CD4-positive, alpha-beta T cell treated with Interferon gamma for 1 hour (primary cell): ENCODE results near the gene NADK2.
"Not testable (repeated sequence)": the region's sequence is repeated elsewhere in the genome, so short reads cannot be mapped to it uniquely, and the experiment has no call there.

Experiments used
- DNase-seq: peaks from one replicate; pipeline ENCODE4 v3.0.0-alpha.2; 2020

Gene NADK2

GRCh38 chr5:36205329-36205728 lies 36.4 kb downstream of the NADK2 start:
- DNase-seq = no peak

- no peak for DNase-seq
Measured at GRCh38 chr5:36202521-36202961, 39.2 kb downstream of the NADK2 start.

- no peak for DNase-seq
Measured at GRCh38 chr5:36200513-36200912, 41.2 kb downstream of the NADK2 start.

GRCh38 chr5:36199620-36200019 lies 42.1 kb downstream of the NADK2 start:
- DNase-seq = no peak

- not testable (repeated sequence) for DNase-seq
Measured at GRCh38 chr5:36198783-36199182, 42.9 kb downstream of the NADK2 start.

GRCh38 chr5:36198281-36198680 lies 43.4 kb downstream of the NADK2 start:
- DNase-seq = no peak

GRCh38 chr5:36193746-36194145 lies 48.0 kb downstream of the NADK2 start:
- no peak for DNase-seq

GRCh38 chr5:36184408-36184807 lies 57.3 kb downstream of the NADK2 start:
- DNase-seq = not testable (repeated sequence)

- DNase-seq = no peak
Measured at GRCh38 chr5:36181774-36182173, 60.0 kb downstream of the NADK2 start.

- no peak for DNase-seq
Measured at GRCh38 chr5:36180556-36181350, 61.0 kb downstream of the NADK2 start.

GRCh38 chr5:36179950-36180349 lies 61.8 kb downstream of the NADK2 start:
- no peak for DNase-seq

GRCh38 chr5:36178524-36178890 lies 63.2 kb downstream of the NADK2 start:
- no peak for DNase-seq

- no peak for DNase-seq
Measured at GRCh38 chr5:36177715-36178523, 63.8 kb downstream of the NADK2 start.

GRCh38 chr5:36177154-36177553 lies 64.6 kb downstream of the NADK2 start:
- DNase-seq = no peak

GRCh38 chr5:36175043-36175442 lies 66.7 kb downstream of the NADK2 start:
- DNase-seq = no peak

GRCh38 chr5:36174119-36174518 lies 67.6 kb downstream of the NADK2 start:
- no peak for DNase-seq

GRCh38 chr5:36173426-36173825 lies 68.3 kb downstream of the NADK2 start:
- DNase-seq = no peak

GRCh38 chr5:36172599-36172998 lies 69.1 kb downstream of the NADK2 start:
- DNase-seq = no peak

- no peak for DNase-seq
Measured at GRCh38 chr5:36170832-36171424, 70.8 kb downstream of the NADK2 start.

GRCh38 chr5:36168737-36169136 lies 73.0 kb downstream of the NADK2 start:
- no peak for DNase-seq

GRCh38 chr5:36164461-36164860 lies 77.3 kb downstream of the NADK2 start:
- no peak for DNase-seq

GRCh38 chr5:36162810-36163486 lies 78.8 kb downstream of the NADK2 start:
- no peak for DNase-seq

GRCh38 chr5:36161361-36161760 lies 80.4 kb downstream of the NADK2 start:
- no peak for DNase-seq
